PC-9 (cell line): ENCODE data around the gene OR10A4.
"Not testable (repeated sequence)": the region's sequence is repeated elsewhere in the genome, so short reads cannot be mapped to it uniquely, and the experiment has no call there.

Experiments used
- CTCF ChIP-seq: fragments of 200-600 bp; sonication (generic); conservative IDR thresholded peaks from 2 replicates; pipeline ENCODE4 v1.6.1; 2017; ENCODE audit warnings: mixed run types, antibody characterized with exemption, mild to moderate bottlenecking, moderate library complexity
- EZH2 ChIP-seq: fragments of 200-600 bp; sonication (generic); IDR thresholded peaks from 2 replicates; pipeline ENCODE4 v1.8.0; 2017; ENCODE audit warnings: antibody characterized with exemption, low read depth

DNA sequence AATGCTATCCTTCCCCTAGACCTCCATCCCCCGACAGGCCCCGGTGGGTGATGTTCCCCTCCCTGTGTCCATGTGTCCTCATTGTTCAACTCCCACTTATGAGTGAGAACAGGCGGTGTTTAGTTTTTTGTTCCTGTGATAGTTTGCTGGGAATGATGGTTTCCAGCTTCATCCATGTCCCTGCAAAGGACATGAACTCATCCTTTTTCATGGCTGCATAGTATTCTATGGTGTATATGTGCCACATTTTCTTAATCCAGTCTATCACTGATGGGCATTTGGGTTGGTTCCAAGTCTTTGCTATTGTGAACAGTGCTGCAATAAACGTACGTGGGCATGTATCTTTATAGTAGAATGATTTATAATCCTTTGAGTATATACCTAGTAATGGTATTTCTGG lies 11.3 kb downstream of the OR10A4 start:
- TF ChIP-seq CTCF, EZH2: not testable (repeated sequence)
